SK-N-MC (cell line): ENCODE data around the gene PLLP.

ENCODE experiments used
- EZH2 ChIP-seq: fragments of 200-600 bp; sonication (generic); IDR thresholded peaks from one replicate; pipeline ENCODE4 v1.6.1; 2017; ENCODE audit warnings: antibody characterized with exemption
- POLR2AphosphoS5 ChIP-seq: IDR thresholded peaks from 2 replicates; pipeline ENCODE4 v1.6.1; 2012; ENCODE audit warnings: mild to moderate bottlenecking, low read depth, low read length, borderline replicate concordance

DNA sequence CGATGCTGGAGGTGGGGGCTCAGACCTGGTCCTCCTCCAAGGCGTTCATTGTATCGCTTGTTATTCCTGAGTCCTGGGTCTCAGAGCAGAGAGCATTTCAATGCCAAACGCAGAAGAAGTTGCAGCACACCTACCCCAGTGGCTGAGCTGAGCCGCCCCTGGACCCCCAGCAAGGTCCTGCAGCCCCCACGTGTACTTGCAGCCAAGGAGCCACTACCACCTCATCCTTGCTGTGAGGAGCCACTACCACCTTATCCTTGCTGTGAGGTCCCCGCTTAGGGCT is 13.5 kb downstream of the PLLP start:
- no peak for TF ChIP-seq POLR2AphosphoS5
- TF ChIP-seq EZH2: no peak
